ENCODE measurements around the gene PRR36. TPM values are rescaled to one million over a fixed set of nuclear protein-coding genes. Genes with fewer than 3 reads are reported as not detected.

The PRR36 gene
- polyA plus RNA-seq, 2 of the 4 experiments (the other 2 are of a cell fraction): 0.04 to 0.35 TPM

DNA sequence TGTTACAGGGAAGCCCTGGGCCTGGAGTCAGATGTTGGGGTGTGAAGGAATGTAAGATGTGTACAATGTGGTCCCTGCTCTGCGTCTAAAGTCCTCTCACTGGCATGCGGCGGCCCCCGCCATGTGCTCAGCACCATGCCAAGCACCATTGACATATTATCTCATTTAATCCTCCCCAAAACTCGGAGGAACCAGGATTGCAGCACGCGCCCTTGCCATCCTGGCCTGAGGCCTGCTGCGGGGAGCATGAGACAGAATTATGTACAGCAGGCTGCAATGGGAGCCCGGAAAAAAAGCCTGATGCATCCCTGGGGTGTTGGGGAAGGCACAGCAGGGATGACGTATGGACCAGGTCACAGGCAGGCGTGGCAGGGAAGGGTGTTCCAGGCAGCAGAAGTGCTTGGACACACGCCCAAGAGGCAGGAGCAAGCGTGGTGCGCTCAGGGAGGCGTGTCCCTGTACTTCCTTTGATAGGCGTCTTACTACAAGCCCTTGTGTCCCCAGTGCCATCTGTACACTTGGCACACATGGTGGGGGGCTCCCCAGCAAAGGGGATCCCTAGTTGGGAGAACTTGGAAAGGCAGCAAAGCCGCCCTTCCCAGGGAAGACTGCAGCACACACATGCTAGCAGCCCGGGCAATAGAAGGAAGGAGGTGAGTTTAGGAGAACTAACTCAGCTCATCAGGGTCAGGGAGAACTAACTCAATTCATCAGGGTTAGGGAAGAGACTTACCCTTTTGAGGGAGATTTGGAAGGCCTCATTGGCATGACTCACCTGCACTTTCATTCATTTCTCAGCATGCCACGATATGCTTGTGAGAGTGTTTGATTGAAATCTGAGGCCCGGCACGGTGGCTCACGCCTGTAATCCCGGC, 40.7 kb downstream of the PRR36 start:
- CTCF ChIA-PET: interaction anchor here (3.3 kb wide), 1 partner anchor 19 kb away, joined by 20 read pairs; no protein-coding TSS in a partner anchor
- Histone ChIP-seq H3K4me2 (no peak overlapping the region), H3K9me3 (no peaks in the 10 kb centered on the region), H3K4me1 (peaks cover 15% of the 10 kb centered on the region; the same call in 2 of the 3 replicates), H3K4me3 (no peak overlapping the region), H3K27ac (no peak overlapping the region)
- peak in 1 of 2 experiments; percentile 67 for DNase-seq (ENCODE audit: low read depth in 1 of 2, low spot score in 1 of 2)
- POLR2A ChIA-PET: no interaction called here
- no peak for TF ChIP-seq RAD21 (conservative IDR thresholded peaks at IDR 0.05 in 1 of 2, IDR thresholded peaks at IDR 0.05 in 1 of 2)
- TF ChIP-seq NR3C1 (IDR thresholded peaks at IDR 0.05): no peak
- TF ChIP-seq, protein P1, sequence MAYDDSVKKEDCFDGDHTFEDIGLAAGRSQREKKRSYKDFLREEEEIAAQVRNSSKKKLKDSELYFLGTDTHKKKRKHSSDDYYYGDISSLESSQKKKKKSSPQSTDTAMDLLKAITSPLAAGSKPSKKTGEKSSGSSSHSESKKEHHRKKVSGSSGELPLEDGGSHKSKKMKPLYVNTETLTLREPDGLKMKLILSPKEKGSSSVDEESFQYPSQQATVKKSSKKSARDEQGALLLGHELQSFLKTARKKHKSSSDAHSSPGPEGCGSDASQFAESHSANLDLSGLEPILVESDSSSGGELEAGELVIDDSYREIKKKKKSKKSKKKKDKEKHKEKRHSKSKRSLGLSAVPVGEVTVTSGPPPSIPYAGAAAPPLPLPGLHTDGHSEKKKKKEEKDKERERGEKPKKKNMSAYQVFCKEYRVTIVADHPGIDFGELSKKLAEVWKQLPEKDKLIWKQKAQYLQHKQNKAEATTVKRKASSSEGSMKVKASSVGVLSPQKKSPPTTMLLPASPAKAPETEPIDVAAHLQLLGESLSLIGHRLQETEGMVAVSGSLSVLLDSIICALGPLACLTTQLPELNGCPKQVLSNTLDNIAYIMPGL (CRISPR knock-in tag; IDR thresholded peaks at IDR 0.05; ENCODE audit: borderline replicate concordance): no peak
- TF ChIP-seq, protein P2, sequence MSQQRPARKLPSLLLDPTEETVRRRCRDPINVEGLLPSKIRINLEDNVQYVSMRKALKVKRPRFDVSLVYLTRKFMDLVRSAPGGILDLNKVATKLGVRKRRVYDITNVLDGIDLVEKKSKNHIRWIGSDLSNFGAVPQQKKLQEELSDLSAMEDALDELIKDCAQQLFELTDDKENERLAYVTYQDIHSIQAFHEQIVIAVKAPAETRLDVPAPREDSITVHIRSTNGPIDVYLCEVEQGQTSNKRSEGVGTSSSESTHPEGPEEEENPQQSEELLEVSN (IDR thresholded peaks at IDR 0.05; ENCODE audit: borderline replicate concordance, low read depth): no peak
- no peak for TF ChIP-seq JUNB (IDR thresholded peaks at IDR 0.05)
- TF ChIP-seq HOXB5 (CRISPR knock-in tag; IDR thresholded peaks at IDR 0.05): no peak
- no peak for TF ChIP-seq FOXS1 (CRISPR knock-in tag; IDR thresholded peaks at IDR 0.05)
- no peak for TF ChIP-seq TFCP2L1 (CRISPR knock-in tag; IDR thresholded peaks at IDR 0.05)
- no peak for TF ChIP-seq FOSL2 (IDR thresholded peaks at IDR 0.05)
- TF ChIP-seq FOSL2 (CRISPR knock-in tag; IDR thresholded peaks at IDR 0.05): no peak
- TF ChIP-seq POLR2AphosphoS2 (conservative IDR thresholded peaks at IDR 0.05; ENCODE audit: low read length): no peak
- TF ChIP-seq, protein P3, sequence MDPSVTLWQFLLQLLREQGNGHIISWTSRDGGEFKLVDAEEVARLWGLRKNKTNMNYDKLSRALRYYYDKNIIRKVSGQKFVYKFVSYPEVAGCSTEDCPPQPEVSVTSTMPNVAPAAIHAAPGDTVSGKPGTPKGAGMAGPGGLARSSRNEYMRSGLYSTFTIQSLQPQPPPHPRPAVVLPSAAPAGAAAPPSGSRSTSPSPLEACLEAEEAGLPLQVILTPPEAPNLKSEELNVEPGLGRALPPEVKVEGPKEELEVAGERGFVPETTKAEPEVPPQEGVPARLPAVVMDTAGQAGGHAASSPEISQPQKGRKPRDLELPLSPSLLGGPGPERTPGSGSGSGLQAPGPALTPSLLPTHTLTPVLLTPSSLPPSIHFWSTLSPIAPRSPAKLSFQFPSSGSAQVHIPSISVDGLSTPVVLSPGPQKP (IDR thresholded peaks at IDR 0.05; ENCODE audit: low read depth, low read length): no peak
- TF ChIP-seq, protein P4, sequence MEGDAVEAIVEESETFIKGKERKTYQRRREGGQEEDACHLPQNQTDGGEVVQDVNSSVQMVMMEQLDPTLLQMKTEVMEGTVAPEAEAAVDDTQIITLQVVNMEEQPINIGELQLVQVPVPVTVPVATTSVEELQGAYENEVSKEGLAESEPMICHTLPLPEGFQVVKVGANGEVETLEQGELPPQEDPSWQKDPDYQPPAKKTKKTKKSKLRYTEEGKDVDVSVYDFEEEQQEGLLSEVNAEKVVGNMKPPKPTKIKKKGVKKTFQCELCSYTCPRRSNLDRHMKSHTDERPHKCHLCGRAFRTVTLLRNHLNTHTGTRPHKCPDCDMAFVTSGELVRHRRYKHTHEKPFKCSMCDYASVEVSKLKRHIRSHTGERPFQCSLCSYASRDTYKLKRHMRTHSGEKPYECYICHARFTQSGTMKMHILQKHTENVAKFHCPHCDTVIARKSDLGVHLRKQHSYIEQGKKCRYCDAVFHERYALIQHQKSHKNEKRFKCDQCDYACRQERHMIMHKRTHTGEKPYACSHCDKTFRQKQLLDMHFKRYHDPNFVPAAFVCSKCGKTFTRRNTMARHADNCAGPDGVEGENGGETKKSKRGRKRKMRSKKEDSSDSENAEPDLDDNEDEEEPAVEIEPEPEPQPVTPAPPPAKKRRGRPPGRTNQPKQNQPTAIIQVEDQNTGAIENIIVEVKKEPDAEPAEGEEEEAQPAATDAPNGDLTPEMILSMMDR (IDR thresholded peaks at IDR 0.05): no peak
- TF ChIP-seq RNF2 (IDR thresholded peaks at IDR 0.05; ENCODE audit: borderline replicate concordance, low read depth): no peak
- TF ChIP-seq, protein P5, sequence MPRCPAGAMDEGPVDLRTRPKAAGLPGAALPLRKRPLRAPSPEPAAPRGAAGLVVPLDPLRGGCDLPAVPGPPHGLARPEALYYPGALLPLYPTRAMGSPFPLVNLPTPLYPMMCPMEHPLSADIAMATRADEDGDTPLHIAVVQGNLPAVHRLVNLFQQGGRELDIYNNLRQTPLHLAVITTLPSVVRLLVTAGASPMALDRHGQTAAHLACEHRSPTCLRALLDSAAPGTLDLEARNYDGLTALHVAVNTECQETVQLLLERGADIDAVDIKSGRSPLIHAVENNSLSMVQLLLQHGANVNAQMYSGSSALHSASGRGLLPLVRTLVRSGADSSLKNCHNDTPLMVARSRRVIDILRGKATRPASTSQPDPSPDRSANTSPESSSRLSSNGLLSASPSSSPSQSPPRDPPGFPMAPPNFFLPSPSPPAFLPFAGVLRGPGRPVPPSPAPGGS (IDR thresholded peaks at IDR 0.05): no peak
- no peak for TF ChIP-seq RCOR1 (IDR thresholded peaks at IDR 0.05; ENCODE audit: low read depth, low read length)
- no peak for TF ChIP-seq NFE2L2 (conservative IDR thresholded peaks at IDR 0.05; ENCODE audit: low read length)
- ATAC-seq: no peak
- WGBS (ENCODE audit: missing lambda C conversion rate): 66% methylated on average over 22 of the region's 23 CpGs
- no peak for FAIRE-seq

DNA sequence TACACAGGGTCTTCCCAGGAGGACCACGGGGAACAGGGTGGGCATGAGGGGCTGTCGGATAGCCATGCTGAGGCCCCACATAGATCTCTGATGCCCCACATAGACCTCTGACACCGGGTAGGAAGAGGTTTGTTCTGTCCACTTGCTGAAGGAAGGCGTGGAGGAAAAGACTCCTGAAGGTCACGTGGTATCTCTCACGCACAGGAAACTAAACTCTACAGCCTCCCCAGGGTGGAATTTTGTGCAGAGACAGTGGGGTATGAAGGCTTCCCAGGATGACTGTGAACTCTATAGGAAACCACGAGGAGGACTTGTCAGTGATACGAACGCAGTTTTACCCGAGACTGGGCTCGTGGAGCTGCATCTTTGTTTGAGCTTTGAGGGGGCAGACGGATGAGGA, 41.4 kb downstream of the PRR36 start:
- POLR2A ChIA-PET: no interaction called here
- TF ChIP-seq RARB (CRISPR knock-in tag; IDR thresholded peaks at IDR 0.05) (no peak), RAD21 (conservative IDR thresholded peaks at IDR 0.05 in 1 of 2, IDR thresholded peaks at IDR 0.05 in 1 of 2) (no peak), RFX5 (IDR thresholded peaks at IDR 0.05) (no peak), NFE2L2 (conservative IDR thresholded peaks at IDR 0.05; ENCODE audit: low read length) (no peak), POLR2AphosphoS2 (conservative IDR thresholded peaks at IDR 0.05; ENCODE audit: low read length) (no peak), NR3C1 (IDR thresholded peaks at IDR 0.05) (no peak), TFCP2L1 (CRISPR knock-in tag; IDR thresholded peaks at IDR 0.05) (no peak), EHF (CRISPR knock-in tag; IDR thresholded peaks at IDR 0.05) (no peak), TP53 (CRISPR knock-in tag; IDR thresholded peaks at IDR 0.05) (no peak), CBX2 (IDR thresholded peaks at IDR 0.05; ENCODE audit: borderline replicate concordance, low read depth) (no peak)
- TF ChIP-seq, protein P6, sequence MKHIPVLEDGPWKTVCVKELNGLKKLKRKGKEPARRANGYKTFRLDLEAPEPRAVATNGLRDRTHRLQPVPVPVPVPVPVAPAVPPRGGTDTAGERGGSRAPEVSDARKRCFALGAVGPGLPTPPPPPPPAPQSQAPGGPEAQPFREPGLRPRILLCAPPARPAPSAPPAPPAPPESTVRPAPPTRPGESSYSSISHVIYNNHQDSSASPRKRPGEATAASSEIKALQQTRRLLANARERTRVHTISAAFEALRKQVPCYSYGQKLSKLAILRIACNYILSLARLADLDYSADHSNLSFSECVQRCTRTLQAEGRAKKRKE (CRISPR knock-in tag; IDR thresholded peaks at IDR 0.05; ENCODE audit: low read depth): no peak
- TF ChIP-seq, protein P7, sequence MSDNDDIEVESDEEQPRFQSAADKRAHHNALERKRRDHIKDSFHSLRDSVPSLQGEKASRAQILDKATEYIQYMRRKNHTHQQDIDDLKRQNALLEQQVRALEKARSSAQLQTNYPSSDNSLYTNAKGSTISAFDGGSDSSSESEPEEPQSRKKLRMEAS (IDR thresholded peaks at IDR 0.05): no peak
- TF ChIP-seq, protein P4 (IDR thresholded peaks at IDR 0.05): no peak

More for the DNA sequence above, 41.4 kb downstream of the PRR36 start:
- Histone ChIP-seq H3K4me2 (no peak overlapping the region), H3K4me3 (no peak overlapping the region), H3K9me3 (no peaks in the 10 kb centered on the region), H3K4me1 (peaks cover 13% of the 10 kb centered on the region; the same call in 2 of the 3 replicates), H3K27ac (no peak overlapping the region)
- ATAC-seq: no peak
- CTCF ChIA-PET: interaction anchor here (1.5 to 3.3 kb wide), 5 partner anchors 14 to 36 kb away, joined by 5 to 20 read pairs (median 6); no protein-coding TSS in a partner anchor
- WGBS (ENCODE audit: missing lambda C conversion rate): 66% methylated on average over 12 of the region's 12 CpGs
- DNase-seq (ENCODE audit: low read depth in 1 of 2, low spot score in 1 of 2): no peak
- FAIRE-seq: no peak
